ENCODE measurements around the gene VSIG1.

Gene VSIG1

GRCh38 chrX:108044554-108045256 is at the start of gene VSIG1:
VSIG1 (plus strand) TSS chrX:108045065; CDS start chrX:108045131, 66 bp downstream.
- in situ Hi-C loops (cut with MboI; ENCODE audit: low sequenced_read_pairs) = no loop called here

GRCh38 chrX:107996124-107996523 is 48.7 kb upstream of the VSIG1 start:
- in situ Hi-C loops (cut with MboI; ENCODE audit: low sequenced_read_pairs) = no loop called here

- in situ Hi-C loops (cut with MboI; ENCODE audit: low sequenced_read_pairs) = no loop called here
Observed at GRCh38 chrX:108000751-108001150, 44.1 kb upstream of the VSIG1 start.

GRCh38 chrX:108001218-108001814 is 43.5 kb upstream of the VSIG1 start:
- in situ Hi-C loops (cut with MboI; ENCODE audit: low sequenced_read_pairs) = no loop called here

GRCh38 chrX:108018656-108019381 is 26.0 kb upstream of the VSIG1 start:
- in situ Hi-C loops (cut with MboI; ENCODE audit: low sequenced_read_pairs) = no loop called here

- in situ Hi-C loops (cut with MboI; ENCODE audit: low sequenced_read_pairs) = no loop called here
Observed at GRCh38 chrX:108019382-108019875, 25.4 kb upstream of the VSIG1 start.

GRCh38 chrX:108020631-108021030 is 24.2 kb upstream of the VSIG1 start:
- in situ Hi-C loops (cut with MboI; ENCODE audit: low sequenced_read_pairs) = no loop called here

GRCh38 chrX:108022491-108023089 is 22.3 kb upstream of the VSIG1 start:
- in situ Hi-C loops (cut with MboI; ENCODE audit: low sequenced_read_pairs) = no loop called here

GRCh38 chrX:108025376-108025775 is 19.5 kb upstream of the VSIG1 start:
- in situ Hi-C loops (cut with MboI; ENCODE audit: low sequenced_read_pairs) = no loop called here

- in situ Hi-C loops (cut with MboI; ENCODE audit: low sequenced_read_pairs) = no loop called here
Observed at GRCh38 chrX:108025954-108026600, 18.8 kb upstream of the VSIG1 start.

GRCh38 chrX:108028854-108029253 is 16.0 kb upstream of the VSIG1 start:
- in situ Hi-C loops (cut with MboI; ENCODE audit: low sequenced_read_pairs) = no loop called here

- in situ Hi-C loops (cut with MboI; ENCODE audit: low sequenced_read_pairs) = no loop called here
Observed at GRCh38 chrX:108029928-108030711, 14.7 kb upstream of the VSIG1 start.

GRCh38 chrX:108032944-108033343 is 11.9 kb upstream of the VSIG1 start:
- in situ Hi-C loops (cut with MboI; ENCODE audit: low sequenced_read_pairs) = no loop called here

- in situ Hi-C loops (cut with MboI; ENCODE audit: low sequenced_read_pairs) = no loop called here
Observed at GRCh38 chrX:108033890-108034289, 11.0 kb upstream of the VSIG1 start.

- in situ Hi-C loops (cut with MboI; ENCODE audit: low sequenced_read_pairs) = no loop called here
Observed at GRCh38 chrX:108034725-108035124, 10.1 kb upstream of the VSIG1 start.

GRCh38 chrX:108036298-108036973 is 8.4 kb upstream of the VSIG1 start:
- in situ Hi-C loops (cut with MboI; ENCODE audit: low sequenced_read_pairs) = no loop called here

GRCh38 chrX:108049649-108050048 is 4.8 kb downstream of the VSIG1 start:
- in situ Hi-C loops (cut with MboI; ENCODE audit: low sequenced_read_pairs) = no loop called here

- in situ Hi-C loops (cut with MboI; ENCODE audit: low sequenced_read_pairs) = no loop called here
Observed at GRCh38 chrX:108053218-108053617, 8.4 kb downstream of the VSIG1 start.

- in situ Hi-C loops (cut with MboI; ENCODE audit: low sequenced_read_pairs) = no loop called here
Observed at GRCh38 chrX:108055546-108055945, 10.7 kb downstream of the VSIG1 start.

GRCh38 chrX:108059801-108060200 is 14.9 kb downstream of the VSIG1 start:
- in situ Hi-C loops (cut with MboI; ENCODE audit: low sequenced_read_pairs) = no loop called here
